A673 (cell line): ENCODE measurements around the gene CCDC126. TPM values are rescaled to one million over a fixed set of nuclear protein-coding genes. Genes with fewer than 3 reads are reported as not detected.

ENCODE experiments used
- BruUV-seq: library from RNA; stranded (reverse); fragments of 400-500 nt; replicated peaks from 2 replicates; lab custom pipeline; 2021; lab: Mats Ljungman, UMichigan
- CTCF ChIA-PET: fragments of 300-600 bp; sonication (Branson Sonifier 250); formaldehyde crosslinking; loops from one replicate; lab custom pipeline; 2022; ENCODE audit warnings: antibody characterized with exemption; lab: Charles Lee
- POLR2A ChIA-PET: fragments of 300-600 bp; sonication (Branson Sonifier 250); formaldehyde crosslinking; loops from one replicate; lab custom pipeline; 2022; ENCODE audit warnings: antibody characterized with exemption; ENCODE audit not compliant: low non-redundant PET; lab: Charles Lee
- DNase-seq: peaks from one replicate; pipeline ENCODE4 v3.0.0-alpha.2; 2015; ENCODE audit warnings: low spot score
- H3K27ac ChIP-seq: fragments of 200-600 bp; sonication (generic); 2 replicates; pipeline ENCODE4 v1.5.1; 2016; ENCODE audit warnings: mixed run types, low read depth, mild to moderate bottlenecking, mixed read lengths, antibody characterized with exemption, low read length; ENCODE audit not compliant: poor library complexity, severe bottlenecking
- H3K27me3 ChIP-seq: fragments of 200-600 bp; sonication (generic); replicated peaks from 2 replicates; pipeline ENCODE4 v1.6.1; 2017; ENCODE audit warnings: mixed run types, low read depth, mild to moderate bottlenecking, mixed read lengths, antibody characterized with exemption, low read length; ENCODE audit not compliant: insufficient read depth, poor library complexity
- H3K36me3 ChIP-seq: fragments of 200-600 bp; sonication (generic); 2 replicates; pipeline ENCODE4 v1.6.1; 2016; ENCODE audit warnings: mixed run types, mild to moderate bottlenecking, mixed read lengths, antibody characterized with exemption, low read length; ENCODE audit not compliant: insufficient read depth, poor library complexity, severe bottlenecking
- H3K4me1 ChIP-seq: fragments of 200-600 bp; sonication (generic); 2 replicates; pipeline ENCODE4 v1.6.1; 2017; ENCODE audit warnings: mixed run types, mild to moderate bottlenecking, mixed read lengths, antibody characterized with exemption, low read length; ENCODE audit not compliant: insufficient read depth, poor library complexity, severe bottlenecking
- H3K4me3 ChIP-seq: fragments of 200-600 bp; sonication (generic); 2 replicates; pipeline ENCODE4 v1.5.1; 2016; ENCODE audit warnings: low read depth, mixed run types, mild to moderate bottlenecking, mixed read lengths, low read length; ENCODE audit not compliant: poor library complexity, severe bottlenecking
- H3K9me3 ChIP-seq: fragments of 200-600 bp; sonication (generic); 2 replicates; pipeline ENCODE4 v1.6.1; 2016; ENCODE audit warnings: mixed run types, low read depth, mild to moderate bottlenecking, mixed read lengths, antibody characterized with exemption, low read length; ENCODE audit not compliant: poor library complexity, severe bottlenecking
- EZH2 ChIP-seq: fragments of 200-600 bp; sonication (generic); IDR thresholded peaks from 2 replicates; pipeline ENCODE4 v1.6.1; 2017; ENCODE audit warnings: borderline replicate concordance, low read depth, mild to moderate bottlenecking, mixed read lengths, antibody characterized with exemption, low read length; ENCODE audit not compliant: poor library complexity, severe bottlenecking
- intact Hi-C: fragments of 100-400 bp; cut with micrococcal nuclease; formaldehyde crosslinking; loops from one replicate; pipeline ENCODE4 v1.10.0; 2022; ENCODE audit not compliant: unreplicated experiment
- total RNA-seq: library from RNA; stranded (reverse); gene quantifications from 2 replicates; pipeline ENCODE4 v1.2.3, GENCODE V29; 2021
- TF ChIP-seq, protein P1 (sequence below): fragments of 300-800, 200-600 bp; sonication (generic); conservative IDR thresholded peaks from 2 replicates; pipeline ENCODE4 v1.5.1; 2017; ENCODE audit warnings: low read depth, mild to moderate bottlenecking, antibody characterized with exemption, low read length, moderate library complexity, mixed read lengths

Gene CCDC126
- total RNA-seq, 1 experiment from 2014 or later = 7.4 TPM

DNA sequence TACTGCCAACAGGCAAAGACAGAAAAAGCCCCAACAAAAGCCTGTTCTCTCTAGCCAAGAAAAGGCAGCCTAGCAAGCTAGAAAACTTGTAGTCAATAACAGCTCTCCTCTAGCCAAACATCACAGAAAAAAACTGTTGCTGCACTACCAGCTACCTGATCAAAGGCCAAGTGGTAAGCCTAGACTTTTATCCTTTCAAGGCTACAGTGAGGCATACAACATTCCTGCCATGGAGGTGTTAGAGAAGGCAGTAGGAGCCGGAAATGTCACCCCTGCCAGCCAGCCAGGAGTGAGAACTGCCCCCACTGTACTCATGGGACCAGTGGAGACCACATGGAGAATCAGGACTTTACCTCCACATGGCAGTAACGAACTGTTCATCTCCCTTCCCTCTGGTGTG, 31.2 kb downstream of the CCDC126 start:
- no peak for DNase-seq
- TF ChIP-seq, protein P1, sequence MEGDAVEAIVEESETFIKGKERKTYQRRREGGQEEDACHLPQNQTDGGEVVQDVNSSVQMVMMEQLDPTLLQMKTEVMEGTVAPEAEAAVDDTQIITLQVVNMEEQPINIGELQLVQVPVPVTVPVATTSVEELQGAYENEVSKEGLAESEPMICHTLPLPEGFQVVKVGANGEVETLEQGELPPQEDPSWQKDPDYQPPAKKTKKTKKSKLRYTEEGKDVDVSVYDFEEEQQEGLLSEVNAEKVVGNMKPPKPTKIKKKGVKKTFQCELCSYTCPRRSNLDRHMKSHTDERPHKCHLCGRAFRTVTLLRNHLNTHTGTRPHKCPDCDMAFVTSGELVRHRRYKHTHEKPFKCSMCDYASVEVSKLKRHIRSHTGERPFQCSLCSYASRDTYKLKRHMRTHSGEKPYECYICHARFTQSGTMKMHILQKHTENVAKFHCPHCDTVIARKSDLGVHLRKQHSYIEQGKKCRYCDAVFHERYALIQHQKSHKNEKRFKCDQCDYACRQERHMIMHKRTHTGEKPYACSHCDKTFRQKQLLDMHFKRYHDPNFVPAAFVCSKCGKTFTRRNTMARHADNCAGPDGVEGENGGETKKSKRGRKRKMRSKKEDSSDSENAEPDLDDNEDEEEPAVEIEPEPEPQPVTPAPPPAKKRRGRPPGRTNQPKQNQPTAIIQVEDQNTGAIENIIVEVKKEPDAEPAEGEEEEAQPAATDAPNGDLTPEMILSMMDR = no peak
- Histone ChIP-seq H3K4me1 (no peaks in the 10 kb centered on the region), H3K27ac (no peak overlapping the region), H3K9me3 (no peaks in the 10 kb centered on the region), H3K4me3 (no peak overlapping the region), H3K36me3 (no peaks in the 10 kb centered on the region), H3K27me3 (no peaks in the 10 kb centered on the region)
- POLR2A ChIA-PET = no interaction called here
- intact Hi-C loops = no loop called here
- CTCF ChIA-PET = no interaction called here
- BruUV-seq = no TSS peak

DNA sequence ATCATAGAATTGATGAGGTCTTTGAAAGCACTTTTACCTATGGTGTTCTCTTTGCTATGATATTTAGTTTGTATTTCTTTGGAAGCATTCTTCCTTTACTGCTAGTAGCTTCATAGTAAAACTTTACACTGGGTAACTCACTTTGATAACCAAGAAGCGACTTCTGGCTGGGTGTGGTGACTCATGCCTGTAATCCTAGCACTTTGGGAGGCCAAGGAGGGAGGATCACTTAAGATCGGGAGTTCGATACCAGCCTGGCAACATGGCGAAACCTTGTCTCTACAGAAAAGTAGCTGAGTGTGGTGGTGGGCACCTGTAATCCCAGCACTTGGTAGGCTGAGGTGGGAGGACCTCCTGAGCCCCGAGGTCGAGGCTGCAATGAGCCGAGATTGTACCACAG, 36.2 kb downstream of the CCDC126 start:
- ChIA-PET POLR2A (no interaction called here), CTCF (no interaction called here)
- Histone ChIP-seq H3K36me3 (no peaks in the 10 kb centered on the region), H3K27me3 (no peaks in the 10 kb centered on the region), H3K27ac (no peak overlapping the region), H3K4me1 (peaks cover 4% of the 10 kb centered on the region), H3K9me3 (no peaks in the 10 kb centered on the region), H3K4me3 (no peak overlapping the region)
- intact Hi-C loops = no loop called here
- TF ChIP-seq EZH2 = no peak
- TF ChIP-seq, protein P1 = no peak
- no TSS peak for BruUV-seq
- no peak for DNase-seq

DNA sequence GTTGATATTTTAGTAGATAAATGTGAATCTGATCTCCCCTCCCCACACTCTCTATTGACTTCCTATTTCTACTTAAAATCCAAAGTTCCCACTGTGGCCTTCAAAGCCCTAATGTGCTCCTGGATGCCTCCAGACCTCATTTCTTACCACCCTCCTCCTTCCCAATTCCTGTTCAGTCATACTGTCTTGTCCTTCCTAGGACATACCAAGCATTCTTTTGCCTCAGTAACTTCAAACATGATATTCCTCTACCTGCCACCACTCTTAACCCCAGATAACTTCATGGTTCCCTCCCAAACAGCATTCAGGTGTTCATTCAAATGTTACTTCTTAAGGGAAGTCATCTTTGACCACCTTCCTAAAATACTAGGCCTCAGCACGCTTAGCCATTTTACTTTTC, 48.6 kb downstream of the CCDC126 start:
- ChIA-PET CTCF (no interaction called here), POLR2A (no interaction called here)
- no TSS peak for BruUV-seq
- no peak overlapping the region for H3K27ac ChIP-seq
- intact Hi-C loops = no loop called here
- DNase-seq = no peak
- H3K36me3 ChIP-seq = no peaks in the 10 kb centered on the region
- TF ChIP-seq, protein P1 = no peak
- TF ChIP-seq EZH2 = no peak
- H3K4me1 ChIP-seq = no peaks in the 10 kb centered on the region
- H3K4me3 ChIP-seq = no peak overlapping the region
- H3K27me3 ChIP-seq = no peaks in the 10 kb centered on the region
- H3K9me3 ChIP-seq = no peaks in the 10 kb centered on the region
